ENCODE data around the gene RASGRP4.
"Not testable (repeated sequence)": the region's sequence is repeated elsewhere in the genome, so short reads cannot be mapped to it uniquely, and the experiment has no call there.

The RASGRP4 gene

GRCh38 chr19:38384209-38385027 lies 41.6 kb downstream of the RASGRP4 start:
- no peak for DNase-seq
- intact Hi-C loops (cut with DNase I) = no loop called here

- intact Hi-C loops (cut with DNase I) = no loop called here
- no peak for DNase-seq
These were observed 42.3 kb downstream of the RASGRP4 start for GRCh38 chr19:38383743-38384142.

GRCh38 chr19:38383184-38383583 lies 42.8 kb downstream of the RASGRP4 start:
- DNase-seq = no peak
- intact Hi-C loops (cut with DNase I) = no loop called here

GRCh38 chr19:38381138-38381537 lies 44.9 kb downstream of the RASGRP4 start:
- intact Hi-C loops (cut with DNase I) = no loop called here
- no peak for DNase-seq

- intact Hi-C loops (cut with DNase I) = no loop called here
- DNase-seq = no peak
These were observed 47.2 kb downstream of the RASGRP4 start for GRCh38 chr19:38378866-38379265.

GRCh38 chr19:38377052-38377451 lies 49.0 kb downstream of the RASGRP4 start:
- DNase-seq = no peak
- intact Hi-C loops (cut with DNase I) = no loop called here

GRCh38 chr19:38376576-38376975 lies 49.4 kb downstream of the RASGRP4 start:
- intact Hi-C loops (cut with DNase I) = no loop called here
- DNase-seq = no peak

- intact Hi-C loops (cut with DNase I) = no loop called here
- DNase-seq = no peak
These were observed 50.3 kb downstream of the RASGRP4 start for GRCh38 chr19:38375748-38376147.

- DNase-seq = peak in 1 of 42 donors; percentile 21
- intact Hi-C loops (cut with DNase I) = no loop called here
These were observed 50.9 kb downstream of the RASGRP4 start for GRCh38 chr19:38375098-38375493.

GRCh38 chr19:38374332-38375097 lies 51.5 kb downstream of the RASGRP4 start, which contains the start of gene PSMD8:
TSS of gene PSMD8 (plus strand) at chr19:38374571. CDS start at chr19:38374602, 31 bp downstream.
- intact Hi-C loops (cut with DNase I) = loop anchor here (1.0 kb wide), 1 partner anchor 38 kb away; no protein-coding TSS in a partner anchor

GRCh38 chr19:38373907-38374331 lies 52.1 kb downstream of the RASGRP4 start:
- intact Hi-C loops (cut with DNase I) = loop anchor here (1.0 kb wide), 1 partner anchor 38 kb away; no protein-coding TSS in a partner anchor
- DNase-seq = peak in 3 of 42 donors; percentile 9 to 18 (median 9)

More at GRCh38 chr19:38374332-38375097, 51.5 kb downstream of the RASGRP4 start, which contains the start of gene PSMD8:
- peak; percentile 99 to 100 (median 100) for DNase-seq

- intact Hi-C loops (cut with DNase I) = no loop called here
- no peak for DNase-seq
These were observed 54.9 kb downstream of the RASGRP4 start for GRCh38 chr19:38371081-38371480.

GRCh38 chr19:38370299-38370698 lies 55.7 kb downstream of the RASGRP4 start:
- DNase-seq = no peak
- intact Hi-C loops (cut with DNase I) = no loop called here

- intact Hi-C loops (cut with DNase I) = no loop called here
- DNase-seq = no peak
These were observed 56.4 kb downstream of the RASGRP4 start for GRCh38 chr19:38369584-38369983.

- DNase-seq = no peak
- intact Hi-C loops (cut with DNase I) = no loop called here
These were observed 59.0 kb downstream of the RASGRP4 start for GRCh38 chr19:38367041-38367440.

GRCh38 chr19:38362946-38363688 lies 62.9 kb downstream of the RASGRP4 start:
- DNase-seq; intact Hi-C loops (cut with DNase I): not testable (repeated sequence)

- intact Hi-C loops (cut with DNase I) = no loop called here
- DNase-seq = peak in 28 of 42 donors; percentile 5 to 56 (median 26)
These were observed 63.7 kb downstream of the RASGRP4 start for GRCh38 chr19:38362076-38362945.

GRCh38 chr19:38361633-38362075 lies 64.4 kb downstream of the RASGRP4 start:
- intact Hi-C loops (cut with DNase I) = no loop called here
- DNase-seq = peak in 41 of 42 donors; percentile 20 to 82 (median 58)

Measured in head of caudate nucleus (tissue), 42 donors.